ENCODE measurements around the gene TMEM163. TPM values are rescaled to one million over a fixed set of nuclear protein-coding genes. Genes with fewer than 3 reads are reported as not detected.

Gene TMEM163
- total and polyA plus RNA-seq, 4 donors: 5.8 to 46.9 (median 29.8) TPM

- Histone ChIP-seq H3K4me1 (ENCODE audit: control insufficient read depth in 5 of 5, insufficient read depth in 5 of 5, low read length in 5 of 5) (peaks cover 0 to 6% (median 2%) of the 10 kb centered on the region in 5 donors), H3K36me3 (ENCODE audit: control insufficient read depth in 4 of 4, insufficient read depth in 4 of 4, low read length in 4 of 4) (peaks cover 0 to 44% (median 4%) of the 10 kb centered on the region in 4 donors), H3K4me3 (no peak overlapping the region), H3K9ac (ENCODE audit: insufficient read depth in 1 of 2, low read length in 2 of 2) (no peak overlapping the region), H3K27ac (ENCODE audit: low read depth in 1 of 2, low read length in 1 of 2) (no peak overlapping the region), H3K27me3 (ENCODE audit: control insufficient read depth in 3 of 3, insufficient read depth in 3 of 3, low read length in 2 of 3) (no peaks in the 10 kb centered on the region), H3K9me3 (ENCODE audit: control insufficient read depth in 4 of 4, insufficient read depth in 3 of 4, low read length in 3 of 4) (no peaks in the 10 kb centered on the region)
- WGBS, 2 donors: 79 to 93% methylated on average over 8 of the region's 8 CpGs
- DNase-seq (peak; percentile 29 to 58 (median 42)), ATAC-seq (ENCODE audit: insufficient read depth, low FRiP score) (no peak)
- TF ChIP-seq, protein P1, sequence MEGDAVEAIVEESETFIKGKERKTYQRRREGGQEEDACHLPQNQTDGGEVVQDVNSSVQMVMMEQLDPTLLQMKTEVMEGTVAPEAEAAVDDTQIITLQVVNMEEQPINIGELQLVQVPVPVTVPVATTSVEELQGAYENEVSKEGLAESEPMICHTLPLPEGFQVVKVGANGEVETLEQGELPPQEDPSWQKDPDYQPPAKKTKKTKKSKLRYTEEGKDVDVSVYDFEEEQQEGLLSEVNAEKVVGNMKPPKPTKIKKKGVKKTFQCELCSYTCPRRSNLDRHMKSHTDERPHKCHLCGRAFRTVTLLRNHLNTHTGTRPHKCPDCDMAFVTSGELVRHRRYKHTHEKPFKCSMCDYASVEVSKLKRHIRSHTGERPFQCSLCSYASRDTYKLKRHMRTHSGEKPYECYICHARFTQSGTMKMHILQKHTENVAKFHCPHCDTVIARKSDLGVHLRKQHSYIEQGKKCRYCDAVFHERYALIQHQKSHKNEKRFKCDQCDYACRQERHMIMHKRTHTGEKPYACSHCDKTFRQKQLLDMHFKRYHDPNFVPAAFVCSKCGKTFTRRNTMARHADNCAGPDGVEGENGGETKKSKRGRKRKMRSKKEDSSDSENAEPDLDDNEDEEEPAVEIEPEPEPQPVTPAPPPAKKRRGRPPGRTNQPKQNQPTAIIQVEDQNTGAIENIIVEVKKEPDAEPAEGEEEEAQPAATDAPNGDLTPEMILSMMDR (IDR thresholded peaks at IDR 0.05; ENCODE audit: control extremely low read depth, extremely low read depth): no peak
Observed at GRCh38 chr2:134446383-134447017, 272.3 kb downstream of the TMEM163 start.

DNA sequence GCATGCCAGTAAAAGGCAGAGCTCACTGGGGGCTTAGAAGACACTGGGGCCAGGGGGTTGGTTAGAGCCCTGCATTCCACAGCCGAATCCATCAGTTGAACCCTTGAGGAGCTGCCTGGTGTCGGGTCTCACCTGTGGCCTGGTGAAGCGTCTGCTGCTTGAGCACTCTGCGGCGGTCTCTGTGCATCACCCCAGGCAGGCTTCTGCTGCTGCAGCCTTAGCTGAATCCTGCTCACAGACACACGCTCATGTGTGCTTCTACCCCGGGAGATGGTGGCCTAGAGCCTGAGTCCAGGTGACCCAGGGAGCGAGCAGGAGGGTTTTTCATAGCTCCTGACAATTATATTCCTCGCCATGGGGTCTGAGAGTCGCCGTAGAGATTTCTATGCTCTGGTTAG is 272.8 kb downstream of the TMEM163 start:
- TF ChIP-seq, protein P1 (IDR thresholded peaks at IDR 0.05; ENCODE audit: control extremely low read depth, extremely low read depth): no peak
- Histone ChIP-seq H3K27me3 (ENCODE audit: control insufficient read depth in 3 of 3, insufficient read depth in 3 of 3, low read length in 2 of 3) (no peaks in the 10 kb centered on the region), H3K27ac (ENCODE audit: low read depth in 1 of 2, low read length in 1 of 2) (no peak overlapping the region), H3K9me3 (ENCODE audit: control insufficient read depth in 4 of 4, insufficient read depth in 3 of 4, low read length in 3 of 4) (no peaks in the 10 kb centered on the region), H3K4me3 (no peak overlapping the region), H3K4me1 (ENCODE audit: control insufficient read depth in 5 of 5, insufficient read depth in 5 of 5, low read length in 5 of 5) (peaks cover 0 to 6% (median 2%) of the 10 kb centered on the region in 5 donors), H3K36me3 (ENCODE audit: control insufficient read depth in 4 of 4, insufficient read depth in 4 of 4, low read length in 4 of 4) (peaks cover 0 to 45% (median 4%) of the 10 kb centered on the region in 4 donors), H3K9ac (ENCODE audit: insufficient read depth in 1 of 2, low read length in 2 of 2) (no peak overlapping the region)
- no peak for DNase-seq
- 89 to 93% methylated on average over 11 of the region's 11 CpGs for WGBS, 2 donors
- ATAC-seq (ENCODE audit: insufficient read depth, low FRiP score): no peak

DNA sequence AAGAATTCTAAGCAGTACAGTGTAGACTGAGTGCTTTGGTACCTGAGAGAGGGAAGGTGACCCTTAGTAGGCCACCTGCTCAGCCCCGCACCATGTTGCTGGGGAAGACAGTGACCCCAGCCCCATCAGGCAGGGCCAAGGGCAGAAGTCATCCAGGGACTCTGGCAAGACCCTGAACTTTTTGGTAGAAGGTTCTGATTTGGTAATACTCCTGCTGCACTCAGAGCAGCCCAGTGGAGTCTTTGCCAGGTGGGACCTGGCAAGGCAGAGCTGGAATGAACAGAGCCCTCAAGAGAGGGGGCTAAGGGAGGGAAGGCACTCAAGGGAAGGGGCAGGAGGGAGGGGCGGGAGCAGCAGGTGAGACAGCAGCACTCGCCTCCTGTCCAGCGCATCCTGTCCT is 273.7 kb downstream of the TMEM163 start:
- H3K36me3 ChIP-seq (ENCODE audit: control insufficient read depth in 4 of 4, insufficient read depth in 4 of 4, low read length in 4 of 4): peaks cover 0 to 44% (median 4%) of the 10 kb centered on the region in 4 donors
- WGBS, 2 donors: 98 to 100% methylated on average over 4 of the region's 4 CpGs

More for the DNA sequence above, 273.7 kb downstream of the TMEM163 start:
- Histone ChIP-seq H3K27me3 (ENCODE audit: control insufficient read depth in 3 of 3, insufficient read depth in 3 of 3, low read length in 2 of 3) (no peaks in the 10 kb centered on the region), H3K9ac (ENCODE audit: insufficient read depth in 1 of 2, low read length in 2 of 2) (no peak overlapping the region), H3K27ac (ENCODE audit: low read depth in 1 of 2, low read length in 1 of 2) (no peak overlapping the region), H3K4me1 (ENCODE audit: control insufficient read depth in 5 of 5, insufficient read depth in 5 of 5, low read length in 5 of 5) (peaks cover 0 to 6% (median 2%) of the 10 kb centered on the region in 5 donors), H3K4me3 (no peak overlapping the region), H3K9me3 (ENCODE audit: control insufficient read depth in 4 of 4, insufficient read depth in 3 of 4, low read length in 3 of 4) (no peaks in the 10 kb centered on the region)
- no peak for DNase-seq
- no peak for ATAC-seq (ENCODE audit: insufficient read depth, low FRiP score)
- TF ChIP-seq, protein P1 (IDR thresholded peaks at IDR 0.05; ENCODE audit: control extremely low read depth, extremely low read depth): no peak
